ENCODE data around the gene RTKN2.

GRCh38 chr10:62258926-62259325 lies 9.7 kb downstream of the RTKN2 start:
- TF ChIP-seq GATA3 (IDR thresholded peaks at IDR 0.05; ENCODE audit: low read depth, low read length), result no peak
- no peak for TF ChIP-seq GATA2 (IDR thresholded peaks at IDR 0.05; ENCODE audit: low read depth, low read length)
